Psoas muscle (tissue), 8 donors: ENCODE data around the gene SSTR5. TPM values are rescaled to one million over a fixed set of nuclear protein-coding genes. Genes with fewer than 3 reads are reported as not detected.

Source experiments
- ATAC-seq, 4 donors: fragments of 200-7000 bp; cut with Tn5 transposase; one replicate each; pipeline ENCODE4 v1.9.1; 2020; ENCODE audit warnings: moderate library complexity in 3 of 4, mild to moderate bottlenecking in 2 of 4
- DNase-seq, 2 donors: peaks; one replicate each; pipeline ENCODE4 v3.0.0-alpha.2; 2020
- H3K27ac ChIP-seq: fragments of 200-600 bp; one replicate; pipeline ENCODE4 v1.8.0; 2022
- H3K27me3 ChIP-seq, 3 donors: fragments of 200-600 bp in 1 of 3; one replicate each; pipeline versions ENCODE4 v1.6.1 to v1.8.0; 2013 to 2022; ENCODE audit warnings: low read length in 2 of 3, mild to moderate bottlenecking in 2 of 3, moderate library complexity in 1 of 3; ENCODE audit not compliant: insufficient read depth in 3 of 3
- H3K36me3 ChIP-seq, 2 donors: fragments of 200-600 bp in 1 of 2; one replicate each; pipeline versions ENCODE4 v1.6.1 to v1.8.0; 2013 to 2022; ENCODE audit warnings: low read depth in 1 of 2, mild to moderate bottlenecking in 1 of 2, moderate library complexity in 1 of 2; ENCODE audit not compliant: insufficient read depth in 1 of 2
- H3K4me1 ChIP-seq: fragments of 200-600 bp; one replicate; pipeline ENCODE4 v1.8.0; 2022
- H3K4me3 ChIP-seq: fragments of 200-600 bp; one replicate; pipeline ENCODE4 v1.8.0; 2022; ENCODE audit warnings: mild to moderate bottlenecking
- H3K9me3 ChIP-seq: fragments of 200-600 bp; one replicate; pipeline ENCODE4 v1.8.0; 2022
- CTCF ChIP-seq: fragments of 200-600 bp; IDR thresholded peaks from one replicate; pipeline ENCODE4 v1.8.0; 2022; ENCODE audit warnings: antibody characterized with exemption
- WGBS, 3 donors: extraction: QIAGEN DNeasy Blood & Tissue Kit; methylation state at CpG; one replicate each; pipeline versions ENCODE4 v1.1.6 to v1.1.7; 2013; 5-methylcytosine and 5-hydroxymethylcytosine counted together
- intact Hi-C, 2 donors: fragments of 100-400 bp; cut with DNase I; formaldehyde crosslinking; loops; one replicate each; pipeline versions ENCODE4 v1.11.0 to v1.14.2; 2022
- polyA plus RNA-seq, 3 donors: library from polyadenylated mRNA; stranded (reverse); fragments of 200-250 nt; gene quantifications; one replicate each; pipeline ENCODE4 v1.2.3, GENCODE V29; 2013
- total RNA-seq, 4 donors: library from RNA; stranded (reverse); fragmentation: NEBNext Ultra II Directional in 2 of 4; extraction: Animal tissue kit (Norgen Biotek cat#: 25700) in 2 of 4; gene quantifications; one replicate each; pipeline versions ENCODE4 v1.2.1 to v1.2.4, GENCODE V29; 2021 to 2023
- donor health status: healthy with polysubstance abuse.
- donor health status: DM: no; HTN: no; CAD: no; lungs with moderate emphysema.
- donor health status: Bipolar disorder and iron deficiency.
- donor health status: healthy.
- donor health status: DM: yes; HTN: yes; CAD: no.
- donor health status: DM: no; HTN: no; CAD: no.
- donor health status: DM: no; HTN: no; CAD: no.
- donor health status: DM: yes; HTN: yes; CAD: no.

SSTR5 gene
- total and polyA plus RNA-seq, 7 donors: 0.03 to 0.32 (median 0.08) TPM; not detected in 3

DNA sequence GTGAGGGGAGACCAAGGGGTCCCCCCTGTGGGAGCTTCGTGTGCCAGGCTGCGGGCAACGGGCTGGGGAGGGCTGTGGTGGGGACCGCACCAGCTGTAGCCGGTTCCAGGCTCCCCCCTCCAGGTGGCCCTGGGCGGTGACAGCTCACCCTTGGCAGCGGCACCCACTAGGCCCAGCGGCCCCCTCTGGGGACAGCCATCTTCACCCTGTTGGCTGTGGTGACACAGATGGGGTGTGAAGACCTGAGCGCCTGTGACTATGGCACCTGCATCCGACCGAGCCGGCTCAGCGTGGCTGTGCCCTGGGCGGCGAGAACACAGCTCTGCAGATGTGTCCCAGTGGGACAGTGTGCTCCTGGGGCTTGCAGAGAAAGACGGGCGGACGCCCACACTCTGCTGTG, 24.6 kb downstream of the SSTR5 start:
- 61 to 75% (median 62%) methylated on average over 18 of the region's 18 CpGs for WGBS, 3 donors
- DNase-seq (no peak), ATAC-seq (peak; percentile 7 to 39 (median 30))
- H3K4me1 ChIP-seq: peaks cover 20% of the 10 kb centered on the region
- H3K9me3 ChIP-seq: no peaks in the 10 kb centered on the region
- H3K27ac ChIP-seq: peak overlapping the region; percentile 57
- no peak for TF ChIP-seq CTCF
- H3K4me3 ChIP-seq: no peak overlapping the region
- intact Hi-C loops: no loop called here
- H3K36me3 ChIP-seq: no peaks in the 10 kb centered on the region
- H3K27me3 ChIP-seq: peaks cover 0 to 9% (median 0%) of the 10 kb centered on the region in 3 donors

GRCh38 chr16:1097800-1098199, 25.3 kb downstream of the SSTR5 start:
- WGBS, 3 donors: 21 to 37% (median 37%) methylated on average over 15 to 23 of the region's 23 CpGs
- no peaks in the 10 kb centered on the region for H3K36me3 ChIP-seq
- peaks cover 20% of the 10 kb centered on the region for H3K4me1 ChIP-seq
- H3K9me3 ChIP-seq: no peaks in the 10 kb centered on the region
- no peak for TF ChIP-seq CTCF
- H3K27me3 ChIP-seq: peaks cover 0 to 9% (median 0%) of the 10 kb centered on the region in 3 donors
- H3K27ac ChIP-seq: peak overlapping the region; percentile 76
- ATAC-seq (peak; percentile 93 to 95 (median 94)), DNase-seq (peak; percentile 83 to 96)
- peak overlapping the region; percentile 22 for H3K4me3 ChIP-seq
- intact Hi-C loops: no loop called here

GRCh38 chr16:1098266-1098991, 25.9 kb downstream of the SSTR5 start:
- Histone ChIP-seq H3K4me3 (peak overlapping the region; percentile 22), H3K9me3 (no peaks in the 10 kb centered on the region), H3K36me3 (no peaks in the 10 kb centered on the region), H3K4me1 (peaks cover 20% of the 10 kb centered on the region), H3K27me3 (peaks cover 0 to 15% (median 0%) of the 10 kb centered on the region in 3 donors), H3K27ac (peak overlapping the region; percentile 76)
- peak; percentile 15 to 51 (median 36) for ATAC-seq
- TF ChIP-seq CTCF: no peak
- intact Hi-C loops: no loop called here
- DNase-seq: peak in 1 of 2 donors; percentile 67
- WGBS, 3 donors: 25 to 32% (median 28%) methylated on average over 30 to 34 of the region's 34 CpGs

DNA sequence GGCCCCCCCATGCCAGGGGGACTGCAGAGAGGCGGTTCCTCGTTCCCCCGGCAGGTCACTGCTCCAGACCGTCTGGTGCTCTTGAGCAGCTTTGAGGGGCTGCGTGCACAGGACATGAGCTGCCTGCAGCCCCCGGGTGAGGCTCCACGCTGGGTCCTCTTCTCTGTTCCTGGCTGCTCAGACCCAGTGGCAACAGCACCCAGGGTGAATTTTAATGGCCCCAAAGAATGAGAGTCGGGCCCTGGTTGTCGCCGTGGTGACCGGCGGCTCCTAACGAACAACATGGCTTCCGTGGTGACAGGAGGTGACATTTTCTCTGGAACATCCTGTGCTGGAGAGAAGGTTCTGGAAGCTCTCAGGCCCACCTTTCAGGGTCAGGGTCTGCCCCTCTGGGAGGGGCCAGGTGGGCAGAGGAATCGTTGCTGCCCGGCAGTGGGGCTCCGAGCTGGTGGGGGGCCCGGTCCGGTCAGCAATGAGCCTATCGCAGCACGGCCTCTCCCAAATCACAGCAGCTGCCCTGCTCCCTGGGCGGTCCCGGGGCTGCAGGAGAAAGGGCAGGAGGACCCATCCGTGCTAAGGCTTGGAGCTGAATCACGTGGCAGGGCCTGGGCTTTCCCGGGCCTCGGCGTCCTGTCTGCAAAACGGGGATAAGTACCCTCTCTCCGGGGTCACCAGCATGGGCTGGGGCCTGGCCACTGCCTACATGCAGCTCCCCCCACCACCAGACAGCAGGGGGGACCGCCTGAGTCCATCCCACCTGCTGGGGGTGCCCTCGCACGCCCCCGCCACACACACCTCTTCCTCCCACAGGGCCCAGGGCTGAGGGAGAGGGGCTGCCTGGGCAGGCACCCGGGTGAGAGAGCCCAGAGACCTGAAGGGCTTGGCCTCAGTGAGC, 26.9 kb downstream of the SSTR5 start:
- ATAC-seq (no peak), DNase-seq (no peak)
- intact Hi-C loops: no loop called here
- TF ChIP-seq CTCF: no peak
- no peaks in the 10 kb centered on the region for H3K9me3 ChIP-seq
- peaks cover 20% of the 10 kb centered on the region for H3K4me1 ChIP-seq
- H3K27ac ChIP-seq: no peak overlapping the region
- peaks cover 0 to 24% (median 2%) of the 10 kb centered on the region in 3 donors for H3K27me3 ChIP-seq
- H3K36me3 ChIP-seq: no peaks in the 10 kb centered on the region
- 68 to 71% (median 69%) methylated on average over 32 to 35 of the region's 35 CpGs for WGBS, 3 donors
- no peak overlapping the region for H3K4me3 ChIP-seq
